ENCODE results near the gene SLC28A1.
"Not testable (repeated sequence)": the region's sequence is repeated elsewhere in the genome, so short reads cannot be mapped to it uniquely, and the experiment has no call there.

Gene SLC28A1

DNA sequence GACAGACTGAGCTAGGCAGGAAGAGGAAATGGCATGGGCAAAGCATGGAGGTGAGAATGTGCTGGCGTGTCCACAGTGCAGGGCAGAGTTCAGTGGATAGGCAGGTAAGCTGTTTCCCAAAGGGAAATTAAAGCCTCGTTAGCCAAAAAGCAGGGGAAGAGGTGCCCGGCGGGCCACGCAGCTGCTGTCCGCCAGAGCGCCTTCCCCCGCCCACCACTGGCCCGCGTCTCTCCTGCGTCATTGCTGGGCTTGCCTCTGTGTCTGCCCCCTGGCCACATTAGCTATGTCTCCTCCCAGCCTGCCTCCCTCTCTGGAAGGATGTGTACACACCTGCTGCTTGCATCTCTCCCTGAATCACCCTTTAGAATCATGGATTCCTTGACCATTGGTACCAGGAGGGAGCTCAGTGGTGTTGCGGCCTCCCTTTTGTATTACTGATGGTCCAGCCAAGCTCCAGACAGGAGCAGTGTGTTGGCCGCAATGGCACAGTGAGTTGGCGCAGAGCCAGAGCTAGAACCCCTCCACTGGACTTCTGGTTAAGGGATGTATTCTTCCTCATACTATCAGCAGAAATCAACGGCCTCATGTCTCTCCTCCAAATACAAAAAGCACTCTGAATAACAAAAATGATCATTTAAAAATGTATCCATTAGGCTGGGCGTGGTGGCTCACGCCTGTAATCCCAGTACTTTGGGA is 26.6 kb downstream of the SLC28A1 start:
- no peak for DNase-seq (ENCODE audit: low read depth, low spot score)

DNA sequence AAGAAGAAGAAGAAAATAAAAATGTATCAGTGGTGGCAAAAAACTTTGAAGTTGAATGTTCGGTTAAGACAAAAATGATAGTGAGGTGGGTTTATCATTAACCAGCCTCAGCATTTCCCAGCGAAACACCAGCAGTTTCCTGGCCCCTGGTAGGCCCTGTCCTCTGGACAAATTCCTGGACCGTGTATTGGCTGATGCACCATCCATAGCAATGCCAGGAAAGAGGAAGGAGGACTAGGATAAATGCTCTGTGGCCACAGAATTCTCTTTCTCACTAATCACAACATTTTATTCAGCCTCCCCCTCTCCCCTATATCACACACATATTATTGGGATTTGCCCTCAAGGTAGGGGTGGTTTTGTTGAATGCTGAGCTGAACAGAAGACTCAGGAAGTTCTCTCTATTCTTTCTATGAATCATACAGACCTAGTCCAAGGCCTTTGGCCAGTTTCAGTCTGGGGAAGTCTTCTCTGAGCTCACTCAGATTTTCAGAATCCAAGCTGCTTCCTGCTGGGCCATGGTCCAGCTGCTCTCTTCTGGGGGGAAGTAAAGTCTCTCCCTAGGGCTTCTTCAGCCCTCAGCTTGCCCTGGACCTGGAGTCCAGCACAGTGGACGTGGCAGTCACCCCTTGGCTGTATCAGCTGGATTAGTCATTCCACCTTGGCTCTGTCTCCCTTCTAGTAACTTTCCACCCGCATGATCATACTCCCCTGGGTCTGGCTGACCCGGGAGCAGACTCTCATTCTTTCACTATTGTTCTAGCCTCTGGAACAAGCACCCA is 27.6 kb downstream of the SLC28A1 start:
- DNase-seq (ENCODE audit: low read depth, low spot score), result peak; percentile 93

DNA sequence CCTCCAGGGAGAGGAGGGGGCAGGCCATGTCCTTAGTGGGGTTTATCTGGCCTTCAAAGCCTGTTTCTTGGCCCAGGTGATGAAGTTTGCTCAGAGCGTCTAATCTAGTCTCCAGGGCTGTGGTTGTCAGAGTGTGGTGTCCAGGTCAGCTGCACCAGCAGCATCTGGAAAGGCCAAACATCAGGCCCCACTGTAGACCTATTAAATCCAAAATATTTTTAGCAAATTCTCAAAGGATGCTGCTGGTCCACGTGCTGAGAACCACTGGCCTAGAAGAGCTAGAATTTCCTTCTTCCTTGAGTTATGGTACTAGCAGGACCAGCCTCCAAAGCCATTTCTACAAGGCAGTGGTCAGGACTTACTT is 28.9 kb downstream of the SLC28A1 start:
- no peak for DNase-seq (ENCODE audit: low read depth, low spot score)

- DNase-seq (ENCODE audit: low read depth, low spot score), result no peak
Observed at GRCh38 chr15:84914351-84914750, 29.9 kb downstream of the SLC28A1 start.

GRCh38 chr15:84914909-84915605 is 30.6 kb downstream of the SLC28A1 start:
- peak; percentile 96 for DNase-seq (ENCODE audit: low read depth, low spot score)

- DNase-seq (ENCODE audit: low read depth, low spot score), result peak; percentile 33
Observed at GRCh38 chr15:84915606-84915958, 31.1 kb downstream of the SLC28A1 start.

DNA sequence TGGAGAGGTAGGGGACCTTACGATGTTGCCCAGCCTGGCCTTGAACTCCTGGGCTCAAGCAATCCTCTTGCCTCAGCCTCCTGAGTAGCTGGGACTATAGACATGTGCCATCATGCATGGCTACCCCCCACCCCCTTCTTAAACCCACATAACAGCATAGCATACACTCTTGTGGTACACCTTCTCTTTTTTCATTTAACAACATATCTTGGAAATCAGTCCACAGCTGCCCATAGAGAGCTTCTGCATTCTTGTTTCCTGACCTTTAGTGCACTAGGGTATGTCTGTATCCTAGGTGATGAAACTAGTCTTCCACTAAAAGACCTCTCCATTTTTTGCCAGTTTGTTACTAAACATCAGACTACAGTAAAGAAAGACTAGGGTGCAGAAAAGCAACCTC is 33.0 kb downstream of the SLC28A1 start:
- no peak for DNase-seq (ENCODE audit: low read depth, low spot score)

GRCh38 chr15:84919106-84919667 is 34.7 kb downstream of the SLC28A1 start:
- DNase-seq (ENCODE audit: low read depth, low spot score), result no peak

- no peak for DNase-seq (ENCODE audit: low read depth, low spot score)
Observed at GRCh38 chr15:84921121-84921520, 36.7 kb downstream of the SLC28A1 start.

DNA sequence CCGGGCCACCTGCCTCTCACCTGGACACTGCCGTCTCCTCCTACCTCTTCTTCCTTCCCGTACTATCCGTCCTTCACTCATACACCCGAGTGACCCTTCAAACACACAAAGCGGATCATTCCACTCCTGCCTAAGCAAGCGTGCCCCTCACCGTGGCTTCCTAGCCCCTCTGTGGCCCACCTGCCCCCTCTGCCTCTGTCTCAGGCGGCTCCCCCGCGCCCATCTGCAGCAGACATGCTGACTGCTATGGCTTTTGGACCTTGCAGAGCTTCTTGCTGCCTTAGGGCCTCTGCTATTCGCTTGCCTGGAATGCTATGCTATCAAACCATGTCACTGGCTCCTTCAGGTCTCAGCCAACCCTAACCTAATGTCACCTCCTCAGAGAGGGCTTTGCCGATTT is 38.1 kb downstream of the SLC28A1 start:
- DNase-seq (ENCODE audit: low read depth, low spot score), result no peak

DNA sequence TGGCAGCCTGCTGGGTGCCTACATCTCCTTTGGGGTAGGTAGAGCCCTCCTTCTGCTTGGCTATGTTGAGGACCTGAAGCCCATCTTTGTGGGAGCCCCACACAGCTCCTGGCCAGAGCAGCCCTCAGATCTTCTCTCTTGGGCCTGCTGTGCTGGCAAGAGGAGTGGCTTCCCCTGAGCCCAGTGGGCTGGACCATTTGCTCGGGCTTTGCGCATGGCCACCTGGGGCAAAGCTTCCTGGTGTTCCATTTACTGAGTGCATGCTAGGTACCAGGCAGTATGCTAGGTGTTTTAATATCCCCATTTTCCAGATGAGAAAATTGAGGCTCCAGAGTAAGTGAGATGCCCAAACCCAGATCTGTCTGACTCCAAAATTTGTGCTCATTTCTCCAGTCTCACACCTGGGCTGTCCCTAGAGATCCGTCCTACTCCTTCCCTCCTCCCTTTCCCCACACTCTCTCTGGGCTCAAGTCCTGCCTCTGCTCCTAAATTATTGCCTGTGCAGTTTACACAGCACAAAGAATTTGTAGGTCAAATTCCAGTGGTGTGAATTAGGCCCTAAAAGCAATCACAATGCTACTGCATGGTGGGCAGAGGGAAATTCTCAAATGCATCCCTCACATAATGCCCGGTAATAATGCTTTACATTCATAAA is 39.7 kb downstream of the SLC28A1 start:
- no peak for DNase-seq (ENCODE audit: low read depth, low spot score)

DNA sequence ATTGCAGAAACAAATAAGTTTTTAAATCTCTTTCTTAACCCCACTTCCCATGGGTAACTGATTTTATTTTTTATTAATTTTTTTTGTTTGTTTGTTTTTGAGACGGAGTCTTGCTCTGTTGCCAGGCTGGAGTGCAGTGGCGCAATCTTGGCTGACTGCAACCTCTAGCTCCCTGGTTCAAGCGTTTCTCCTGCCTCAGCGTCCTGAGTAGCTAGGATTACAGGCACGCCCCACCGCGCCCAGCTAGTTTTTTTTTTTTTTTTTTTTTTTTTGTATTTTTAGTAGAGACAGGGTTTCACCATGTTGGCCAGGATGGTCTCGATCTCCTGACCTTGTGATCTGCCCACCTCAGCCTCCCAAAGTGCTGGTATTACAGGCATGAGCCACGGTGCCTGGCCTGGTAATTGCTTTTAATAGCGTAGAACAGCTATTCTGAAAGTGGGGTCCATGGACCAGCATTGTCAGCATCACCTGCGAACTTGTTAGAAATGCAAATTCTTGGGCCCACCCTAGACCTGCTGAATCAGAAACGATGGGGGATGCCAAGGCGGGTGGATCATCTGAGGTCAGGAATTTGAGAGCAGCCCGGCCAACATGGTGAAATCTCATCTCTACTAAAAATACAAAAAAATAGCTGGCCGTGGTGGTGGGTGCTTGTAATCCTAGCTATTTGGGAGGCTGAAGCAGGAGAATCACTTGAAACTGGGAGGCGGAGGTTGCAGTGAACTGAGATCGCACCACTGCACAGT is 40.5 kb downstream of the SLC28A1 start:
- DNase-seq (ENCODE audit: low read depth, low spot score), result not testable (repeated sequence)

- no peak for DNase-seq (ENCODE audit: low read depth, low spot score)
Observed at GRCh38 chr15:84925906-84926305, 41.4 kb downstream of the SLC28A1 start.

GRCh38 chr15:84926491-84927230 is 42.2 kb downstream of the SLC28A1 start:
- no peak for DNase-seq (ENCODE audit: low read depth, low spot score)

- DNase-seq (ENCODE audit: low read depth, low spot score), result no peak
Observed at GRCh38 chr15:84928843-84929168, 44.3 kb downstream of the SLC28A1 start.

GRCh38 chr15:84929795-84930603 is 45.5 kb downstream of the SLC28A1 start:
- DNase-seq (ENCODE audit: low read depth, low spot score), result peak; percentile 94

- DNase-seq (ENCODE audit: low read depth, low spot score), result no peak
Observed at GRCh38 chr15:84934942-84935729, 50.7 kb downstream of the SLC28A1 start.

GRCh38 chr15:84937144-84937543 is 52.7 kb downstream of the SLC28A1 start:
- DNase-seq (ENCODE audit: low read depth, low spot score), result no peak

DNA sequence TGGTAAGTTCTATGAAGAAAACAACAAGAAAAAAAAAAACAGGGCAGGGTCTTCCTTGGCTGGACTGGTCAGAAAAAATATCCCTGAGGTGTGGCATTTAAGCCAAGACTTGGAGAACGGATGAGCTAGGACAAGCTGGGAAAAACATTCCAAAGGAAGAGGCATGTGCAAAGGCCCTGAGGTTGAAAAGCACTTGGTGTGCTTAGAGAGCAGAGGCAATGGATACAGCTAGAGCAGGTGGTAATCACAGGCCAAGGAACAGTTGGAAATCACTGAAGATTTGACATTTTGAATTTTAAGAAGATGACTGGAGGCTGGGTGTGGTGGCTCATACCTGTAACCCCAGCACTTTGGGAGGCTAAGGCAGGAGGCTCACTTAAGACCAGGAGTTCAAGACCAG is 54.3 kb downstream of the SLC28A1 start:
- no peak for DNase-seq (ENCODE audit: low read depth, low spot score)

Data from astrocyte of the hippocampus (primary cell).